GM18498 (cell line): Measurements from ENCODE around the gene APBA1.

Experiments used
- ATAC-seq: cut with Tn5 transposase; IDR thresholded peaks from one replicate; pipeline ENCODE4 v1.9.1; 2021; ENCODE audit warnings: mild to moderate bottlenecking, moderate library complexity; ENCODE audit not compliant: unreplicated experiment

APBA1 gene

GRCh38 chr9:69485466-69485865 lies 186.7 kb downstream of the APBA1 start:
- ATAC-seq: no peak

DNA sequence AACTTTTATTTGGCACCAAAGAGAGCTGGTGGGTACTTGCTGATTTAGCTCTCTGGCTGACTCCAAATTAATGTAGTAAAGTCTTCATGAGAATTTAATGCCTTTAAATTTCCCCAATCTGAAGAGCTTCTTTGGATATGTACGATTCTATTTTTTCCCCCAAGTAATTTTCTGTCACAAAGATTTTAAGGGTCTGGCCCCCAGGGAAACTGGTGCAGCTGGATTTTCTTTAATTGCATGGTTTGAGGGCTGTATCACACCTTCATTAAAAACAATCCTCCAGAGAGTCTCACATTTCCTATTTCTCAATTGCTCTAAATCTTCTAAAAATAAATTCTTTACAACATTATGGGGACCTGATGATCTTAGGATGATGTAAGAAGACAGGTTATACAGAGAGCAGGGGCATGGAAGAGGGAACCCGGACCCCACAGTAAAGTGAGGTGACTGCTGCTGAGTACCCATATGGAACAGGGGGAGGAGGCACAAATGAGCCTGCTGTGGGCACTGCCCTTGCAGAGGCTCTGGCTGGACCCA lies 188.2 kb downstream of the APBA1 start:
- ATAC-seq: no peak

DNA sequence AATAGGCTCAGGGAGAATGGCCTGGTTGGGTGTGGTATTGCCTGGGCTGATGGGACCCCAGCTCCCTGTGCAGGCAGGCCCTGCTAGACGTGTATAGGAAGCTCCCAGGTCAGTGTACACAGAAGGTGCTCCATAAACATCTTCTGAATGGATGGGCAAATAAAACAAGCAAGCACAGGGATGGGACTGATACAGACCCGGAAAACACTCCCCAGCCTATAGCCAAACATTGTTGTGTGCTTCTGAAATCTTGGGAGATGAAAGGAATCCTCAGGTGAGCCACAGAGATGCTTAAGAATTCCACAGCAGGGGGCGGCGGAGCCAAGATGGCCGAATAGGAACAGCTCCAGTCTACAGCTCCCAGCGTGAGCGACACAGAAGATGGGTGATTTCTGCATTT lies 195.4 kb downstream of the APBA1 start:
- ATAC-seq: no peak

- ATAC-seq: no peak
Measured at GRCh38 chr9:69476016-69476415, 196.2 kb downstream of the APBA1 start.

- ATAC-seq: no peak
Measured at GRCh38 chr9:69474821-69475220, 197.3 kb downstream of the APBA1 start.

GRCh38 chr9:69472101-69472620 lies 200.0 kb downstream of the APBA1 start:
- no peak for ATAC-seq

GRCh38 chr9:69471433-69471832 lies 200.7 kb downstream of the APBA1 start:
- ATAC-seq: no peak

GRCh38 chr9:69470186-69470977 lies 201.8 kb downstream of the APBA1 start:
- ATAC-seq: no peak

DNA sequence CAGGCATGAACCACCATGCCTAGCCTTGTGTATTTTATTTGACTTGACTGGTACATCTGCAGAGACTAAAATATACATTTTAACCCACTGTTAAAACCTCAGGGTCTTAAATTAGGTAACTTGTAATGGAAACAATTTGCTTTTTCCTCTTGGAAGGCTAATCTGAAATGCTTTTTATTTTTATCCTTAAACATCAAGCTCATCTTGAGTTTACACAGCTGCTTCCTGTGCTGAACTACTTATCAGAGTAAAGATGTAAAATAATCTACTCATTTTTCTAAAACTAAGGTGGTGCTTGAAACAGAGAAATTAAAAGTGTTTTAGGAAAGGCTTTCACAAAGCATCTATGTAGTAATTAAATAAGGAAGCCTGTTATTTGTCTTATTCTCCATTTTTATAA lies 203.0 kb downstream of the APBA1 start:
- ATAC-seq: no peak

GRCh38 chr9:69468380-69468779 lies 203.8 kb downstream of the APBA1 start:
- no peak for ATAC-seq

- no peak for ATAC-seq
Measured at GRCh38 chr9:69466151-69466550, 206.0 kb downstream of the APBA1 start.

DNA sequence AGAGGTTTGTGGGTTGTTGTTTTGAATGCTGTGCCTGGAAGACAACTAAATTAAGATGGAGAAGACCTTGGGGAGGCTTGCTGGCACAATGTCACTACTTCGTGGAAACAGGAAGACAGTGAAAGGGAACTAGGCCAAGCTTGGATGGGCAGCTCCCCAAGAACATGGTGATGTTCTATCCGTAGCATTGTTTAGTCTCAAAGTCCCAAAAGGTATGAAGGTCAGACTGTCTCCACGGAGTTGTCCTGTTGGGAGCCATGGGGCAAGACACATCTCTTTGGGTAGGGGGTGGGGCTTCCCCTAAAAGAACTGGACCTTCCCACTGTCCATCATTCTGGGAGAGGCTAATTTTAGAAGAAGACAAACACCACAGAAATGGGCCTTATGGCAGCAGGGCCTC lies 206.7 kb downstream of the APBA1 start:
- no peak for ATAC-seq

- no peak for ATAC-seq
Measured at GRCh38 chr9:69463497-69464068, 208.6 kb downstream of the APBA1 start.

- no peak for ATAC-seq
Measured at GRCh38 chr9:69462394-69462793, 209.8 kb downstream of the APBA1 start.

- no peak for ATAC-seq
Measured at GRCh38 chr9:69461103-69461887, 210.9 kb downstream of the APBA1 start.

- ATAC-seq: no peak
Measured at GRCh38 chr9:69460012-69460411, 212.2 kb downstream of the APBA1 start.

DNA sequence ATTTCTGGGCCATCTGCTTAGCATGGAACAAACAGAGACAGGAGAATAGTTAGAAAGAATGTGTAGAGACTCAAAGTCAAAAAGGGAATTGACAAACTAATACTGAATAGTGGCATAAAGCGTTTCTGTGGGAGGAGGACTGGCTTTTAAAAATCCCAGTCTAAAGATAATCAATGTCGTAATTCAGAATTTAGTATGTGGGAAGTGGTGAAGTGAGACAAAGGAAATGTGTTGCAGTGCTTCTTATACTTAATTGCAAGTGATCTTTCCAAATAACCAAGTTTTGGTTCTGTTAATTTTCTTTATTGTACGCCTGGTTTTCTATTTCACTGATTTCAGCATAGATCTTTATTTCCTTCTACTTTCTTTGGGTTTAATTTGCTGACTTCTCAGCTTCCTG lies 214.0 kb downstream of the APBA1 start:
- ATAC-seq: no peak

GRCh38 chr9:69456201-69456600 lies 216.0 kb downstream of the APBA1 start:
- no peak for ATAC-seq

GRCh38 chr9:69455311-69455710 lies 216.9 kb downstream of the APBA1 start:
- ATAC-seq: no peak

- ATAC-seq: no peak
Measured at GRCh38 chr9:69454321-69454720, 217.8 kb downstream of the APBA1 start.

DNA sequence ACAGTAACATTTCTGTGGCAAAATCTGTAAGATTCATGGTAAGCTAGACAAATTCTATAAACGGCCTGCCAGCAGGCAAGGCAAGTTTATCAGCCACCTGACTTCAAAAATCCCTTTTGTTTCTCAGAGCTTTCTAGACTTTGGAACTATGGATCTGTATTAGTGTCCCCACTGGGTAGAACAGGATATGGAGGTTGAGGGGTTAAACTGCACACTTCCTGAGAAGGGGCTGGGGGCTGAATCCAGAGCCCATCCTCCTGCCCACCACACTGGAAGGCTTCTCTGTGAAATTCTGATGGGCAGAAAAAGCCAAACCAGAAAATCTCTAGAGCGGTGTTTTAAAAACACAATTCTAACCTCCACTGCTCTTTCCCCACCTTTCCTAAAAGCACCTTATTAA lies 218.4 kb downstream of the APBA1 start:
- ATAC-seq: no peak
